Adipose tissue (tissue), 3 donors: ENCODE data around the gene OLFML2B. TPM values are rescaled to one million over a fixed set of nuclear protein-coding genes. Genes with fewer than 3 reads are reported as not detected.

Experiments
- H3K27ac ChIP-seq: one replicate; pipeline ENCODE4 v1.5.1; 2013; ENCODE audit warnings: low read depth, low read length
- WGBS, 3 donors: extraction: QIAGEN DNeasy Blood & Tissue Kit; methylation state at CpG; one replicate each; pipeline ENCODE4 v1.1.7; 2013; 5-methylcytosine and 5-hydroxymethylcytosine counted together
- polyA plus RNA-seq, 3 donors: library from polyadenylated mRNA; stranded (reverse); fragments of 200-250 nt; gene quantifications; one replicate each; pipeline ENCODE4 v1.2.3, GENCODE V29; 2013
- donor health status: healthy with polysubstance abuse.
- donor health status: Bipolar disorder and iron deficiency.
- donor health status: healthy.

Gene OLFML2B
- polyA plus RNA-seq, 3 donors = 1.6 to 11.5 (median 6.6) TPM

GRCh38 chr1:161989108-161989507 is 34.6 kb downstream of the OLFML2B start:
- no peak overlapping the region for H3K27ac ChIP-seq

GRCh38 chr1:161988413-161988812 is 35.3 kb downstream of the OLFML2B start:
- H3K27ac ChIP-seq = no peak overlapping the region
- 56 to 65% (median 63%) methylated on average over 5 of the region's 5 CpGs for WGBS, 3 donors

- WGBS, 3 donors = 75 to 81% (median 77%) methylated on average over 5 of the region's 5 CpGs
- H3K27ac ChIP-seq = no peak overlapping the region
Measured at GRCh38 chr1:161987872-161988271, 35.8 kb downstream of the OLFML2B start.

- H3K27ac ChIP-seq = no peak overlapping the region
- 50 to 67% (median 52%) methylated on average over 1 of the region's 1 CpG for WGBS, 3 donors
Measured at GRCh38 chr1:161987303-161987702, 36.4 kb downstream of the OLFML2B start.

- WGBS, 3 donors = 62 to 83% (median 71%) methylated on average over 4 of the region's 4 CpGs
- H3K27ac ChIP-seq = no peak overlapping the region
Measured at GRCh38 chr1:161986328-161986727, 37.3 kb downstream of the OLFML2B start.

- 77 to 82% (median 79%) methylated on average over 5 of the region's 5 CpGs for WGBS, 3 donors
- H3K27ac ChIP-seq = no peak overlapping the region
Measured at GRCh38 chr1:161985301-161985822, 38.3 kb downstream of the OLFML2B start.

- no peak overlapping the region for H3K27ac ChIP-seq
- 89 to 95% (median 94%) methylated on average over 20 to 22 of the region's 22 CpGs for WGBS, 3 donors
Measured at GRCh38 chr1:161983725-161984124, 39.9 kb downstream of the OLFML2B start.

GRCh38 chr1:161982917-161983316 is 40.8 kb downstream of the OLFML2B start:
- WGBS, 3 donors = 72 to 79% (median 77%) methylated on average over 9 of the region's 9 CpGs
- H3K27ac ChIP-seq = no peak overlapping the region

GRCh38 chr1:161982507-161982895 is 41.2 kb downstream of the OLFML2B start:
- no peak overlapping the region for H3K27ac ChIP-seq
- WGBS, 3 donors = 46 to 59% (median 47%) methylated on average over 5 of the region's 5 CpGs

GRCh38 chr1:161981735-161982506 is 41.7 kb downstream of the OLFML2B start:
- 81 to 83% (median 81%) methylated on average over 11 of the region's 11 CpGs for WGBS, 3 donors
- no peak overlapping the region for H3K27ac ChIP-seq

- H3K27ac ChIP-seq = no peak overlapping the region
- WGBS, 3 donors = 84 to 89% (median 86%) methylated on average over 8 of the region's 8 CpGs
Measured at GRCh38 chr1:161981126-161981525, 42.5 kb downstream of the OLFML2B start.

- 93 to 95% (median 93%) methylated on average over 31 of the region's 31 CpGs for WGBS, 3 donors
- no peak overlapping the region for H3K27ac ChIP-seq
Measured at GRCh38 chr1:161978011-161978790, 45.5 kb downstream of the OLFML2B start.

GRCh38 chr1:161973924-161974845 is 49.5 kb downstream of the OLFML2B start:
- H3K27ac ChIP-seq = no peak overlapping the region

GRCh38 chr1:161972828-161973227 is 50.8 kb downstream of the OLFML2B start:
- WGBS, 3 donors = 67 to 87% (median 78%) methylated on average over 9 of the region's 9 CpGs
- H3K27ac ChIP-seq = no peak overlapping the region

More at GRCh38 chr1:161973924-161974845, 49.5 kb downstream of the OLFML2B start:
- WGBS, 3 donors = 52 to 63% (median 59%) methylated on average over 9 of the region's 9 CpGs

- no peak overlapping the region for H3K27ac ChIP-seq
- 44 to 67% (median 55%) methylated on average over 3 of the region's 3 CpGs for WGBS, 3 donors
Measured at GRCh38 chr1:161970633-161971032, 53.0 kb downstream of the OLFML2B start.

- 60 to 79% (median 68%) methylated on average over 6 of the region's 6 CpGs for WGBS, 3 donors
- no peak overlapping the region for H3K27ac ChIP-seq
Measured at GRCh38 chr1:161970036-161970435, 53.6 kb downstream of the OLFML2B start.

- H3K27ac ChIP-seq = no peak overlapping the region
- 91 to 94% (median 92%) methylated on average over 4 of the region's 4 CpGs for WGBS, 3 donors
Measured at GRCh38 chr1:161966067-161966466, 57.6 kb downstream of the OLFML2B start.

GRCh38 chr1:161962091-161962887 is 61.4 kb downstream of the OLFML2B start:
- 47 to 80% (median 51%) methylated on average over 8 of the region's 8 CpGs for WGBS, 3 donors
- no peak overlapping the region for H3K27ac ChIP-seq
